Stimulated activated CD4-positive, alpha-beta T cell treated with anti-CD3 and anti-CD28 coated beads, Interleukin-1b, Interleukin-23, amount 100 ng/mL, for 4 hours (primary cell): Measurements from ENCODE around the gene HARS2.
"Not testable (repeated sequence)": the region's sequence is repeated elsewhere in the genome, so short reads cannot be mapped to it uniquely, and the experiment has no call there.

ENCODE experiments used
- DNase-seq, 2 donors: peaks; one replicate each; pipeline ENCODE4 v3.0.0-alpha.2; 2020; ENCODE audit warnings: low read depth in 2 of 2

Gene HARS2

DNA sequence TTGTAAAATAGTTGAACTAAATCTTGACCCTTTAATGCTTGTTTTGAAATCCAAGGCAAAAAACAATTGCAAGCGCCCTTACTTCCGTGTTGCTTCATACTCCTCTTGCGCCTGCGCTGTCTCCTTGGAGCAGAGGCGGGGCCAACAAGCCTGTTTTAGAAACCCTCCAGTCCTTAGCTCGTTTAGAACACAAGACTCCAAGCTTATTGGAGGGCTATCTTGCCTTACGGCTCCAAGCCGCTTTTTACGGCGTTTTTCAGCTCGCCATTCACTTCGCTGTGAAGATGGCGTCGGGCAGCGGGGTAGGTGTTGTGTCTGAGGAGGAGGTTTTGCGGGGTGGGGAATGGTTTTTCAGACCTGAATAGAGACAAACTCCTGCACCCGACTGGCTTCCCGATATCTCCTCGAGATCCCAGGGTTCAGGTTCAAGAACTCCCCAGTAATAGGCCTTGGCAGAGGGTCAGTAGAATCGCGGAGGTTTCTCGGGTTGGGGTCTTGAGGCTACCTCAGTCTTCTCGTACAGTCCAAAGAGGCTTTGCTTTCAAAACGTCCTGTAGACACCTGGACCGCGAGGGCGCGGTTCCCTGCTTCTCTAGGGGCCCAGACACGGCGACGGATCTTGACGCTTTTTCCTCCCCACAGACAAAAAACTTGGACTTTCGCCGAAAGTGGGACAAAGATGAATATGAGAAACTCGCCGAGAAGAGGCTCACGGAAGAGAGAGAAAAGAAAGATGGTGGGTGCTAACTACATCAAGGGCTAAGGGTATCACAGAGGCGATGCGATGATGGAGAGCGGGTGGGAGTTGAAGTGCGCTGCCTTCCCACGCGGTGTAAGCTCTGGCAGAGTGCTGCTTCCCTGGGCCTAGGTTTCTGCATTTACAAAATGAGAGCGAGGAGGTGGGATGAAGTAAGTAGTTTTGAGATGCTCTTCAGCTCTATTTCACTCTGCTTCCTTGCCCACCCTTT, 9.2 kb downstream of the HARS2 start, which contains the start of gene ZMAT2:
Gene ZMAT2 (plus strand): TSS at position 271 of the 968 bp plus-strand sequence. CDS start 14 bp downstream, at position 285.
- peak; percentile 81 to 87 for DNase-seq

DNA sequence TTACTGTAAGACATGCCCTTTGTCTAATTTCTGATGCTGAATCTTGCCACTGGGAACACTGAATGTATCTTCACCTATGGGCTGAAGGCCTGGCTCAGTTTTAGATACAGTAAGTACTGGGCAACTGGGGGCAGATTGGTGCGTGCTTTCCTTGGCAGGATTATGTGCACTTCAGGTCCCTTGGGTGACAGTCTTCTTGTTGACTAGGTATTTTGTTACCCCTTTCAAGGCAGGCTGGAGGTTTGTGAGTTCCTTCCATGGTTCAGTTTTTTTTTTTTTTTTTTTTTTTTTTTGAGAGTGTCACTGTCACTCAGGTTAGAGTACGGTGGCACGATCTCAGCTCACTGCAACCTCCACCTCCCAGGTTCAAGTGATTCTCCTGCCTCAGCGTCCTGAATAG, 16.6 kb downstream of the HARS2 start:
- DNase-seq: no peak

DNA sequence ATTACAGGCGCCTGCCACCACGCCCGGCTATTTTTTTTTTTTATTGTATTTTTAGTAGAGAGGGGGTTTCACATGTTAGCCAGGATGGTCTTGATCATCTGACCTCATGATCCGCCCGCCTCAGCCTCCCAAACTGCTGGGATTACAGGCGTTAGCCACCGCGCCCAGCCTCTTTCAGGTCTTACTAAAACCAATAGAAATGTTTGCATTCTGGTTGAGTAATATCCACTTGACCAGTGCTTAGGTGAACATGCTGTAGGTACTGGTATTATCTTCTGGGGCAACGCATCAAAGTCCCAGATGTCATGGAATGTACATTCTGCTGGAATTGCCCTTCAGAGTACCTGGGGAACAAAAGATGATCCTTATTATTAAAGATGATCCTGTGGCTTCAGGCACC, 17.5 kb downstream of the HARS2 start:
- DNase-seq: not testable (repeated sequence)

DNA sequence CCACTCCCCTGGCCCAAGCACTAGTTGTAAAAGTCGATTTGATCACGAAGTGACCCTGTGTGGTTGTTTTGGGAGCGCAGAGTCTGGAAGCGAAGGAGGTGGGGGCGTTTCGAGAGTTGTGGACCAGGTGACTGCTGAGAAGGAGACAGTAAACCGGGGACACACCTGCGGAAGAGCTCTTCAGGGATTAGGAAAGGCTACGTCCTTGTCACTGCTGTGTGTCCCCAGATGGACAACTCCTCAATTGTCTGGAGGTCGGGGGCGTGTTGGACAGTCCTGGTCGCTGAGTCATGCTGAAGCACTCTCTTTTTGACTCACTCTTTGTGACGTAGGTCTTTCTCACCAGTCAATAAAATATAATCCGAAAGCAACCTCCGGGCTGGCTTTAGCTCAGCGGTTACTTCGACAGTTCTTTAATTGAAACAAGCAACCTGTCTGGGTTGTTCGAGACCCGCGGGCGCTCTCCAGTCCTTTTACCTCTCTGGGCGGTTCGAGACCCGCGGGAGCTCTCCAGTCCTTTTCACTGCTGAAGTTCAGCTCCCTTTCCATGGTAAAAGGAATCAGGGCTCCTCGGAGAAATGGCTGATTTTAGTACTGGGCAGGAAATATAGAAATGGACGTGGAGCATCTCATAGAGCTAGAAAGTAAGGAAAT, 19.8 kb downstream of the HARS2 start:
- peak; percentile 74 to 95 for DNase-seq

DNA sequence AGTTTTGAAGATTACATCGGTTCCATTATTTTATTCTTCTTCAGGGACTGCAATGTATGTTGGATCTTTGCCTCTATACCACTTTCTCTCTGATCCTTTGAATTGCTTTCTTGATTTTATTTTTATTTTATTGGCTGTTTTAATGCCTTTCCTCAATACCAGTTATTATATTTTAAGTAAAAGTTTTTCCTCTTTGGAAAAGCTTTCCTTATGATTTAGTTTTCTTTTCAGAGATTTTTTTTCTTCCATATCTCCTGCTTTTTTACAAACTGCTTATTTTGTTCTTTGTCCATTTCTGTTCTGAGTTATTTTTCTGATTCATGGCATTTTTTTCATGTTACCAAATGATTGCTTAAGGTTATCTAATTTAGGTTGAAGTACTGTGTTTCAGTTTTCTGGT, 20.5 kb downstream of the HARS2 start:
- no peak for DNase-seq

DNA sequence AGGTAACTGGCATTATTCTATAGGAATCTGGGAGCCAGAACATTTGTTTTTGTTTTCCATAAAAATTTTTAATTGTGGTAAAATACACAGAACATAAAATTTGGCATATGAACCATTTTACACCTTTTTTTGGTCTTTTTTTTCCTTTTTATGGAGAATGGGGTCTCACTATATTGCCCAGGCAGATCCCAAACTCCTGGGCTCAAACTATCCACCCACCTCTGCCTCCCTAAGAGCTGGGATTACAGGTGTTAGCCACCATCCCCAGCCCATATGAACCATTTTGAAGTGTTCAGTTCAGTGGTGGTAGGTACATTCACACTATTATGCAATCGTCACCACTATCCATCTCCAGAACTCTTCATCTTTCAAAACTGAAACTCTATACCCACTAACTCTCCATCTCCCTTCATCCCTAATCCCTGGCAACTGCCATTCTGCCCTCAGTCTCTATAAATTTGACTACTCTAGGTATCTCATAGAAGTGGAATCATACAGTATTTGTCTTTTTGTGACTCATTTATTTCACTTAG, 22.4 kb downstream of the HARS2 start:
- no peak for DNase-seq

DNA sequence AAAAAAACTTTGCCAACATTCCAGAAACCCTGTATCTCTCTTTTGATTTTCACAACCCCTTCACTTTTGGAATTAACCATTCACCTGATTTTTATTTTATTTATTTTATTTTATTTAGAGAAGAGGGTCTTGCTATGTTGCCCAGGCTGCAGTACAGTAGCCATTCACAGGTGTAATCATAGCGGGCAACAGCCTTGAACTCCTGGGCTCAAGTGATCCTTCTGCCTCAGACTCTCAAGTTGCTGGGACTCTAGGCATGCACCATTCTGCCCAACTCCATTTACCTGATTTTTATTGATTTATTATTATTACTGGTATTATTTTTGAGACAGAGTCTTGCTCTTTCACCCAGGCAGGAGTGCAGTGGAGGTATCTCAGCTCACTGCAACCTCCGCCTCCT, 25.0 kb downstream of the HARS2 start:
- DNase-seq: not testable (repeated sequence)

DNA sequence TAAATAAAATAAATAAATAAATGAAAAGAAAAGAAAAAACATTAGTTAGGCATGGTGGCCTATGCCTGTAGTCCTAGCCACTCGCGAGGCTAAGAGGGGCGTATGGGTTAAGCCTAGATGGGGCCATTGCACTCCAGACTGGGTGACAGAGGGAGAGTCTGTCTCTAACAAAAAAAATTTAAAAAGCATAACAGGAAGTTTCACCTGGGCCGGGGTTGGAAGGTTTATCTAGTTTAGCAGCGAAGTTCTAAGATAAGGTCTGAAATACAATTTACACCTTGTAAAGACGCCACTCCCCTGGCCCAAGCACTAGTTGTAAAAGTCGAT, 27.0 kb downstream of the HARS2 start:
- DNase-seq: no peak

DNA sequence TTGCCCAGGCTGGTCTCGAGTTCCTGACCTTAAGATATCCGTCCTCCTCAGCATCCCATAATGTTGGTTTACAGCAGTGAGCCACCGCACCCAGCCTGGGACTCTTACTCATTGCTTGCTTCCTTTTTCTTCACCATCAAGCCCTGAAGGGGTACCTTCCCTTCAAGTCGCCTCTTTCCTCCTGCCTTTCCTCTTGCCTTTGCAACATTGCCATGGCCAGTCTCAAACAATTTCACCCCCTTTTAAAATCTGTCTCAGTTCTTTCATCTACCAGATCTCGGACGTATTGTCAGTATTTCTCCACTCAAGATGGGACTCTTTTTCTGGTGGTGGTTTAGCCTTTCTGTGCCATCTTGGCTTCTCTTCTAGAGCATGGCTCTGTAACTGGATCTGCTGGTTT, 29.5 kb downstream of the HARS2 start:
- DNase-seq: not testable (repeated sequence)

DNA sequence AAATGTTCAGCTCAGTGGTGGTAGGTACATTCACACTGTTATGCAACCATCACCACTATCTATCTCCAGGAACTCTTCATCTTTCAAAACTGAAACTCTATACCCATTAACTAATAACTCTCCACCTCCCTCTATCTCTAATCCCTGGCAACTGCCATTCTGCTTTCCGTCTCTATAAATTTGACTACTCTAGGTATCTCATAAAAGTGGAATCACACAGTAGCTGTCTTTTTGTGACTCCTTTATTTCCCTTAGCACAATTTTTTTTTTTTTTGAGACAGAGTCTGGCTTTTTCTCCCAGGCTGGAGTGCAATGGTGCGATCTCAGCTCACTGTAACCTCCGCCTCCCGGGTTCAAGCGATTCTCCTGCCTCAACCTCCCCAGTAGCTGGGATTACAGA, 30.1 kb downstream of the HARS2 start:
- DNase-seq: not testable (repeated sequence)

DNA sequence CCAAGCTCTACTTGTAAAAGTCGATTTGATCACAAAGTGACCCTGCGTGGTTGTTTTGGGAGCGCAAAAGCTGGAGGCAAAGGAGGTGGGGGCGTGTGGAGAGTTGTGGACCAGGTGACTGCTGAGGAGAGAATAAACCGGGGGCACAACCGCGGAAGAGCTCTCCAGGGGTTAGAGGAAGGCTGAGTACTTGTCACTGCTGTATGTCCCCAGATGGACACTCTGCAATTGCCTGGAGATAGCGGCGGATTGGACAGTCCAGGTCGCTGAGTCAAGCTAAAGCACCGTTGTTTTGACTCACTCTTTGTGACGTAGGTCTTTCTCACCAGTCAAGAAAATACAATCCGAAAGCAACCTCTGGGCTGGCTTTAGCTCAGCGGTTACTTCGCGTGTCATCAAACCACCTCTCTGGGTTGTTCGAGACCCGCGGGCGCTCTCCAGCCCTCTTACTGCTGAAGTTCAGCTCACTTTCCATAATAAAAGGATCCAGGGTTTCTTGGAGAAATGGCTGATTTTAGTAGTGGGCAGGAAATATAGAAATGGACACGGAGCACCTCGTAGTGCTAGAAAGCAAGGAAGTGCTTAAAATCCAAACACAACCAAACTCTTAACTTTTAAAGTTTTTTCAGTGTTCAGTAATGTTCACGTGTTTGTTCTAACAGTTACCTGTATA, 34.7 kb downstream of the HARS2 start:
- peak; percentile 58 to 63 for DNase-seq

DNA sequence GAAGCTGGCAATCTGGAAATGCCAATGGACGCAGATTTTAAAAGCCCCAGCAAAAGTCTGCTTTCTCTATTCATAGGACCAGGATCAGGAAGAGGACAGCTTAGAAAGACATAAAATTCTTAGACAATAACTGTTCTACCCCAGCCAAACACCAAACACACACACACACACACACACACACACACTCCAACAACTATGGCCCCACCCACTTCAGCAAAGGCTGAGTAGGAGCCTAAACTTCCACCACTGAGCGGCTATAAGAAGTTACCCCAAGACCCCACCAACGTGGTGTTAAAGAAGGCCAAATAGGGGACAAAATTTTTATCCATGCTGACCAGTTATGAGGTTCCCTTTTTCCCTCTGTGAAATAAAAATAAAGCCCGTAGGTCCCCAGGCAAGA, 41.8 kb downstream of the HARS2 start:
- DNase-seq: no peak

DNA sequence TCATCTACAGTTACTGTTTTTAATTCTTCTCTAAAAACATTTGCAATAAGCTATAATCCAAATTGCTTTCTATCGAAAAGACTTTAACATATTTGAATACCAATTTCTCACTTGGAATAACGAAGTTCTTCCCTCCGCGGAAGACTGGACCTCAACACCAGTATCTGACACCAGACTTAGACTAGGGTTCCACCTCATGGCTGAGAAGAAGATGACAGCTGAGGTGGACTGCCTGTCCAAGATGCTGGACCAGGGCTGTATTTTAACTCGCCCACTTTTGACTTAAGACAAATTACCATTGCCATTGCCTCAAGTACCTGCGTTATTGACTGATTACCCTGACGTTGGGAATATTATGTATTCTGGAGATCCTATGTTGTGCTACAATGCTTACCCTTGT, 43.1 kb downstream of the HARS2 start:
- DNase-seq: no peak

DNA sequence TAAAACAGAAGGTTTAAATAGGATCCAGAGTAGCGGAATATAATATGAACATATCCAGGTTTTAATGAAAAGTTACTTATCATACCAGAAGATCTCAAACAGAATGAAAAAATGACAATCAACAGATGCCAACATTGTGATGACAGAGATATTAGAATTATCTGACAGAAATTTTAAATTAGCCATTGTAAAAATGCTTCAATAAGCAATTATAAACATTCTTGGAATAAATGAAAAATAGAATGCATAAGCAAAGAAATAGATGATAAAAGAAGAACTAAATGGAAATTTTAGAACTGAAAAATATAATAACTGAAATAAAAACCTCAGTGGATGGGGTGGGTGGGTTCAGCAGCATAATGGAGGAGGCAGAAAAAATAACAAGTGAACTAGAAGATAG, 46.2 kb downstream of the HARS2 start:
- DNase-seq: no peak

DNA sequence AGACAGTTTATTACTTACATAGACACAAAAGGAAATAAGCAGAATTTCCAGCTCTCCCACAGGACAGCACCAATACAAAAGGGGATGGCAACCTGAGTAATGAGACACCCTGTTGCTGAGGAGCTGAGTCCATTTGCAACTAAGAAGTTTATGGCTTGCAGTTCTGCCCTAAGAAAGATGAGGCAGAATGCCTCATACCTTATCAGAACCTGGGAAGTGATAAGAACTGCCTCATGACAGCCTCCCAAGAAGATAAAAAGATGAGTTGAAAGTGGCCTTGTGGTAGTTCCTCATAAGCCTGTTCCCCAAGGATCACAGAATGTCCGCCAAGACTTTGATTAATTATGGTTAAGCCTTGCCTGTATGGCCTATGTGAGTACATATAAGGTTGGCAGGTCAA, 50.7 kb downstream of the HARS2 start:
- no peak for DNase-seq
